HG03571 (cell line): ENCODE measurements around the gene CSAD.
"Not testable (repeated sequence)": the region's sequence is repeated elsewhere in the genome, so short reads cannot be mapped to it uniquely, and the experiment has no call there.

Experiments used
- ATAC-seq: cut with Tn5 transposase; IDR thresholded peaks from one replicate; pipeline ENCODE4 v1.9.1; 2021; ENCODE audit not compliant: unreplicated experiment

The CSAD gene

DNA sequence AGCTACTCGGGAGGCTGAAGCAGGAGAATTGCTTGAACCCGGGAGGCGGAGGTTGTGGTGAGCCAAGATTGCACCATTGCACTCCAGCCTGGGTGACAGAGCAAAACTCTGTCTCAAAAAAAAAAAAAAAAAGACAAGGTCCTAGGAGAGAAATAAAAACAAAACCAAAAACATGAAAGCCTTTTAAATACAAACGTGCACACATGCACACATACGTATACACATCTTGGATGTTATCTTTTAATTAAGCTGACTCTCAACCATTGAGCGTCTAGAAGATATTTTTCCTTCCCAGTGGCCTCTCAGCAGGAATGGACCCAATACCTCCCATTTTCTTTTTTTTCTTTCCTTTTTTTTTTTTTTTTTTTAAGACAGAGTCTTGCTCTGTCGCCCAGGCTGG, 68.3 kb downstream of the CSAD start:
- ATAC-seq = not testable (repeated sequence)
